Measurements from ENCODE around the gene TROAP. TPM values are rescaled to one million over a fixed set of nuclear protein-coding genes. Genes with fewer than 3 reads are reported as not detected.
"Not testable (repeated sequence)": the region's sequence is repeated elsewhere in the genome, so short reads cannot be mapped to it uniquely, and the experiment has no call there.

The TROAP gene
- polyA plus RNA-seq, 3 donors, result 0.05 TPM; not detected in 2

GRCh38 chr12:49305762-49306510 is 17.1 kb upstream of the TROAP start:
- Histone ChIP-seq H3K27ac (ENCODE audit: low read depth in 1 of 2, low read length in 2 of 2) (no peak overlapping the region), H3K4me3 (replicated peaks in 1 of 3; ENCODE audit: low read depth in 2 of 3, low read length in 3 of 3) (no peak overlapping the region), H3K9ac (ENCODE audit: insufficient read depth, low read length, poor library complexity, severe bottlenecking) (no peak overlapping the region), H3K4me1 (ENCODE audit: control insufficient read depth in 1 of 2, insufficient read depth in 2 of 2, low read length in 2 of 2) (no peaks in the 10 kb centered on the region), H4K20me1 (ENCODE audit: insufficient read depth, low read length) (no peaks in the 10 kb centered on the region), H3K27me3 (ENCODE audit: control insufficient read depth in 2 of 2, insufficient read depth in 2 of 2, low read length in 2 of 2) (peaks cover 2 to 20% of the 10 kb centered on the region in 2 donors), H3K79me2 (ENCODE audit: insufficient read depth, low read length) (no peaks in the 10 kb centered on the region), H3K4me2 (replicated peaks; ENCODE audit: extremely low read depth, low read length, poor library complexity, severe bottlenecking) (no peak overlapping the region), H2AFZ (ENCODE audit: insufficient read depth, low read depth, low read length, poor library complexity, severe bottlenecking) (peak overlapping the region; percentile 63), H3K36me3 (replicated peaks in 1 of 2; ENCODE audit: control insufficient read depth in 1 of 2, insufficient read depth in 2 of 2, low read length in 2 of 2) (no peaks in the 10 kb centered on the region), H3K9me3 (replicated peaks in 1 of 2; ENCODE audit: control insufficient read depth in 1 of 2, insufficient read depth in 1 of 2, low read length in 2 of 2) (no peaks in the 10 kb centered on the region)
- WGBS (ENCODE audit: insufficient coverage), result 93% methylated on average over 2 of the region's 6 CpGs
- no peak overlapping the region for H3K4me3 Mint-ChIP-seq
- H3K9me3 Mint-ChIP-seq, result peaks cover 0 to 1% (median 0%) of the 10 kb centered on the region in 7 donors
- peak in 2 of 3 donors; percentile 27 to 58 for DNase-seq
- H3K36me3 Mint-ChIP-seq, result no peaks in the 10 kb centered on the region
- peak overlapping the region in 1 of 7 donors; percentile 7 for H3K27ac Mint-ChIP-seq
- TF ChIP-seq CTCF (IDR thresholded peaks at IDR 0.05), result no peak
- peaks cover 6% of the 10 kb centered on the region for H3K4me1 Mint-ChIP-seq
- intact Hi-C loops (cut with micrococcal nuclease), result no loop called here
- peaks cover 14 to 29% (median 25%) of the 10 kb centered on the region in 3 donors for H3K27me3 Mint-ChIP-seq (ENCODE audit: low read depth in 3 of 3)

GRCh38 chr12:49309386-49309785 is 13.7 kb upstream of the TROAP start:
- TF ChIP-seq CTCF (IDR thresholded peaks at IDR 0.05), result no peak
- Histone ChIP-seq H2AFZ (ENCODE audit: insufficient read depth, low read depth, low read length, poor library complexity, severe bottlenecking) (no peak overlapping the region), H3K4me1 (ENCODE audit: control insufficient read depth in 1 of 2, insufficient read depth in 2 of 2, low read length in 2 of 2) (no peaks in the 10 kb centered on the region), H3K9me3 (replicated peaks in 1 of 2; ENCODE audit: control insufficient read depth in 1 of 2, insufficient read depth in 1 of 2, low read length in 2 of 2) (no peaks in the 10 kb centered on the region), H3K27ac (ENCODE audit: low read depth in 1 of 2, low read length in 2 of 2) (no peak overlapping the region), H3K79me2 (ENCODE audit: insufficient read depth, low read length) (no peaks in the 10 kb centered on the region), H3K36me3 (replicated peaks in 1 of 2; ENCODE audit: control insufficient read depth in 1 of 2, insufficient read depth in 2 of 2, low read length in 2 of 2) (no peaks in the 10 kb centered on the region), H3K4me2 (replicated peaks; ENCODE audit: extremely low read depth, low read length, poor library complexity, severe bottlenecking) (no peak overlapping the region), H4K20me1 (ENCODE audit: insufficient read depth, low read length) (no peaks in the 10 kb centered on the region), H3K4me3 (replicated peaks in 1 of 3; ENCODE audit: low read depth in 2 of 3, low read length in 3 of 3) (no peak overlapping the region), H3K9ac (ENCODE audit: insufficient read depth, low read length, poor library complexity, severe bottlenecking) (no peak overlapping the region), H3K27me3 (ENCODE audit: control insufficient read depth in 2 of 2, insufficient read depth in 2 of 2, low read length in 2 of 2) (peaks cover 2 to 7% of the 10 kb centered on the region in 2 donors)
- no peaks in the 10 kb centered on the region for H3K36me3 Mint-ChIP-seq
- intact Hi-C loops (cut with micrococcal nuclease), result no loop called here
- H3K4me3 Mint-ChIP-seq, result no peak overlapping the region
- peaks cover 17 to 22% (median 20%) of the 10 kb centered on the region in 3 donors for H3K27me3 Mint-ChIP-seq (ENCODE audit: low read depth in 3 of 3)
- peaks cover 6% of the 10 kb centered on the region for H3K4me1 Mint-ChIP-seq
- H3K27ac Mint-ChIP-seq, result no peak overlapping the region
- WGBS (ENCODE audit: insufficient coverage), result 96% methylated on average over 2 of the region's 7 CpGs
- peaks cover 0 to 2% (median 0%) of the 10 kb centered on the region in 7 donors for H3K9me3 Mint-ChIP-seq
- DNase-seq, result no peak

GRCh38 chr12:49310451-49311000 is 12.5 kb upstream of the TROAP start:
- no CpG with 5 or more reads among the region's 3 CpGs for WGBS (ENCODE audit: insufficient coverage)
- H3K4me1 ChIP-seq (ENCODE audit: control insufficient read depth in 1 of 2, insufficient read depth in 2 of 2, low read length in 2 of 2), result not testable (repeated sequence)
- peaks cover 17 to 22% (median 20%) of the 10 kb centered on the region in 3 donors for H3K27me3 Mint-ChIP-seq (ENCODE audit: low read depth in 3 of 3)

More at GRCh38 chr12:49310451-49311000, 12.5 kb upstream of the TROAP start:
- H3K4me1 Mint-ChIP-seq; H4K20me1 ChIP-seq (ENCODE audit: insufficient read depth, low read length); H3K27ac ChIP-seq (ENCODE audit: low read depth in 1 of 2, low read length in 2 of 2); H3K9me3 Mint-ChIP-seq; H3K4me2 ChIP-seq (replicated peaks; ENCODE audit: extremely low read depth, low read length, poor library complexity, severe bottlenecking); H3K27ac Mint-ChIP-seq; H3K36me3 Mint-ChIP-seq; H3K9me3 ChIP-seq (replicated peaks in 1 of 2; ENCODE audit: control insufficient read depth in 1 of 2, insufficient read depth in 1 of 2, low read length in 2 of 2); H3K27me3 ChIP-seq (ENCODE audit: control insufficient read depth in 2 of 2, insufficient read depth in 2 of 2, low read length in 2 of 2); H3K9ac ChIP-seq (ENCODE audit: insufficient read depth, low read length, poor library complexity, severe bottlenecking); H3K36me3 ChIP-seq (replicated peaks in 1 of 2; ENCODE audit: control insufficient read depth in 1 of 2, insufficient read depth in 2 of 2, low read length in 2 of 2); intact Hi-C loops (cut with micrococcal nuclease); DNase-seq; H3K79me2 ChIP-seq (ENCODE audit: insufficient read depth, low read length); H2AFZ ChIP-seq (ENCODE audit: insufficient read depth, low read depth, low read length, poor library complexity, severe bottlenecking); H3K4me3 Mint-ChIP-seq; H3K4me3 ChIP-seq (replicated peaks in 1 of 3; ENCODE audit: low read depth in 2 of 3, low read length in 3 of 3): not testable (repeated sequence)

Measured in CD14-positive monocyte (primary cell).